H9 (cell line): ENCODE results near the gene OCRL. TPM values are rescaled to one million over a fixed set of nuclear protein-coding genes. Genes with fewer than 3 reads are reported as not detected.

ENCODE experiments used
- DNase-seq: peaks from one replicate; pipeline ENCODE4 v3.0.0-alpha.2; 2017
- H2AFZ ChIP-seq: one replicate; pipeline ENCODE4 v1.6.1; 2013; ENCODE audit warnings: mild to moderate bottlenecking, low read length, control low read depth, moderate library complexity
- H2AK5ac ChIP-seq: 2 replicates; pipeline ENCODE4 v1.6.1; 2013; ENCODE audit warnings: low read length, control low read depth, mixed read lengths; ENCODE audit not compliant: insufficient read length
- H2BK120ac ChIP-seq: one replicate; pipeline ENCODE4 v1.6.1; 2013; ENCODE audit warnings: low read depth, mild to moderate bottlenecking, low read length, control low read depth, inconsistent platforms; ENCODE audit not compliant: poor library complexity, severe bottlenecking
- H2BK12ac ChIP-seq: 2 replicates; pipeline ENCODE4 v1.6.1; 2013; ENCODE audit warnings: low read length, control low read depth, mixed read lengths, low read depth; ENCODE audit not compliant: insufficient read length
- H2BK15ac ChIP-seq: 2 replicates; pipeline ENCODE4 v1.6.1; 2013; ENCODE audit warnings: low read depth, low read length, control low read depth
- H2BK20ac ChIP-seq: one replicate; pipeline ENCODE4 v1.6.1; 2013; ENCODE audit warnings: low read depth, mild to moderate bottlenecking, low read length, control low read depth, inconsistent platforms; ENCODE audit not compliant: poor library complexity, severe bottlenecking
- H2BK5ac ChIP-seq: 2 replicates; pipeline ENCODE4 v1.6.1; 2013; ENCODE audit warnings: low read length, control low read depth, mixed read lengths; ENCODE audit not compliant: insufficient read length
- H3K14ac ChIP-seq: 2 replicates; pipeline ENCODE4 v1.6.1; 2013; ENCODE audit warnings: low read length, control low read depth; ENCODE audit not compliant: insufficient read depth
- H3K18ac ChIP-seq: 2 replicates; pipeline ENCODE4 v1.6.1; 2013; ENCODE audit warnings: low read depth, mild to moderate bottlenecking, mixed read lengths, low read length, control low read depth; ENCODE audit not compliant: insufficient read length
- H3K23ac ChIP-seq: 2 replicates; pipeline ENCODE4 v1.6.1; 2013; ENCODE audit warnings: low read length, control low read depth, mixed read lengths, low read depth; ENCODE audit not compliant: insufficient read length
- H3K23me2 ChIP-seq: 2 replicates; pipeline ENCODE4 v1.6.1; 2013; ENCODE audit warnings: low read depth, mild to moderate bottlenecking, mixed read lengths, low read length, control low read depth; ENCODE audit not compliant: insufficient read length, poor library complexity, severe bottlenecking
- H3K27ac ChIP-seq: 2 replicates; pipeline ENCODE4 v1.5.1; 2013; ENCODE audit warnings: low read length, control low read depth, mixed read lengths, low read depth; ENCODE audit not compliant: insufficient read length
- H3K27me3 ChIP-seq: 2 replicates; pipeline ENCODE4 v1.6.1; 2013; ENCODE audit warnings: low read length, control low read depth, inconsistent platforms; ENCODE audit not compliant: insufficient read depth
- H3K4ac ChIP-seq: 2 replicates; pipeline ENCODE4 v1.6.1; 2013; ENCODE audit warnings: low read depth, mild to moderate bottlenecking, control low read depth, inconsistent platforms, low read length, moderate library complexity
- H3K4me1 ChIP-seq: 2 replicates; pipeline ENCODE4 v1.6.1; 2013; ENCODE audit warnings: low read length, control low read depth, inconsistent platforms; ENCODE audit not compliant: insufficient read depth
- H3K4me2 ChIP-seq: 2 replicates; pipeline ENCODE4 v1.6.1; 2013; ENCODE audit warnings: low read length, control low read depth, mixed read lengths; ENCODE audit not compliant: insufficient read length, insufficient read depth
- H3K56ac ChIP-seq: 2 replicates; pipeline ENCODE4 v1.6.1; 2013; ENCODE audit warnings: low read depth, mild to moderate bottlenecking, mixed read lengths, low read length, control low read depth; ENCODE audit not compliant: insufficient read length
- H3K79me1 ChIP-seq: 2 replicates; pipeline ENCODE4 v1.6.1; 2013; ENCODE audit warnings: low read depth, mild to moderate bottlenecking, moderate library complexity, low read length, control low read depth, inconsistent platforms; ENCODE audit not compliant: insufficient read depth, poor library complexity, severe bottlenecking
- H3K79me2 ChIP-seq: 2 replicates; pipeline ENCODE4 v1.6.1; 2013; ENCODE audit warnings: low read length, control low read depth, inconsistent platforms; ENCODE audit not compliant: insufficient read depth
- H3K9ac ChIP-seq: 2 replicates; pipeline ENCODE4 v1.6.1; 2013; ENCODE audit warnings: low read length, control low read depth, mixed read lengths; ENCODE audit not compliant: insufficient read length; ENCODE audit errors: extremely low read depth
- H3K9me3 ChIP-seq: one replicate; pipeline ENCODE4 v1.6.1; 2013; ENCODE audit warnings: low read depth, low read length, inconsistent platforms; ENCODE audit not compliant: control insufficient read depth
- H3T11ph ChIP-seq: one replicate; pipeline ENCODE4 v1.6.1; 2013; ENCODE audit warnings: mild to moderate bottlenecking, low read length, control low read depth, inconsistent platforms
- H4K20me1 ChIP-seq: one replicate; pipeline ENCODE4 v1.6.1; 2013; ENCODE audit not compliant: control insufficient read depth, insufficient read length, insufficient read depth
- H4K5ac ChIP-seq: 2 replicates; pipeline ENCODE4 v1.6.1; 2013; ENCODE audit warnings: low read depth, mild to moderate bottlenecking, mixed read lengths, low read length, control low read depth; ENCODE audit not compliant: insufficient read length
- H4K8ac ChIP-seq: replicated peaks from 2 replicates; pipeline ENCODE4 v1.6.1; 2013; ENCODE audit warnings: low read length, control low read depth, mixed read lengths, low read depth; ENCODE audit not compliant: insufficient read length
- H4K91ac ChIP-seq: 2 replicates; pipeline ENCODE4 v1.6.1; 2013; ENCODE audit warnings: low read depth, mild to moderate bottlenecking, moderate library complexity, mixed read lengths, low read length, control low read depth; ENCODE audit not compliant: insufficient read length
- H3K27ac Mint-ChIP-seq, 3 experiments: 2 replicates in 2 of 3; 3 replicates in 1 of 3; pipeline ENCODE4 v1.8.0; 2020 to 2021; ENCODE audit warnings: mixed read lengths in 3 of 3, mild to moderate bottlenecking in 1 of 3, moderate library complexity in 1 of 3
- H3K27me3 Mint-ChIP-seq: 2 replicates; pipeline ENCODE4 v1.8.0; 2021; ENCODE audit warnings: low read depth, mild to moderate bottlenecking, moderate library complexity, mixed read lengths
- H3K36me3 Mint-ChIP-seq, 3 experiments: 2 replicates in 2 of 3; 3 replicates in 1 of 3; pipeline ENCODE4 v1.8.0; 2020 to 2021; ENCODE audit warnings: low read depth in 3 of 3, mixed read lengths in 3 of 3; ENCODE audit not compliant: insufficient read depth in 1 of 3
- H3K4me1 Mint-ChIP-seq, 2 experiments: 2 replicates each; pipeline ENCODE4 v1.8.0; 2020; ENCODE audit warnings: mixed read lengths in 2 of 2
- H3K4me3 Mint-ChIP-seq, 2 experiments: 2 replicates in 1 of 2; 3 replicates in 1 of 2; pipeline ENCODE4 v1.8.0; 2020 to 2021; ENCODE audit warnings: mild to moderate bottlenecking in 2 of 2, mixed read lengths in 2 of 2, moderate library complexity in 1 of 2
- H3K9me3 Mint-ChIP-seq, 2 experiments: 2 replicates in 1 of 2; 3 replicates in 1 of 2; pipeline ENCODE4 v1.8.0; 2020; ENCODE audit warnings: mild to moderate bottlenecking in 2 of 2, mixed read lengths in 2 of 2, moderate library complexity in 1 of 2
- WGBS: extraction: QIAGEN DNeasy Blood & Tissue Kit; methylation state at CpG from one replicate; pipeline ENCODE4 v1.1.7; 2013; ENCODE audit warnings: missing lambda C conversion rate, low lambda C conversion rate, mixed read lengths; ENCODE audit not compliant: insufficient read length; ENCODE audit errors: extremely low coverage; 5-methylcytosine and 5-hydroxymethylcytosine counted together
- total RNA-seq: library from RNA; stranded (reverse); gene quantifications from 2 replicates; pipeline ENCODE4 v1.2.1, GENCODE V29; 2021
- TF ChIP-seq, protein P1 (sequence below): fragments of 200-600 bp; sonication (generic); conservative IDR thresholded peaks from 3 replicates; pipeline ENCODE4 v1.8.0; 2021; ENCODE audit warnings: antibody characterized with exemption, mild to moderate bottlenecking

Gene OCRL
- total RNA-seq, 1 experiment from 2014 or later = 31.4 TPM

DNA sequence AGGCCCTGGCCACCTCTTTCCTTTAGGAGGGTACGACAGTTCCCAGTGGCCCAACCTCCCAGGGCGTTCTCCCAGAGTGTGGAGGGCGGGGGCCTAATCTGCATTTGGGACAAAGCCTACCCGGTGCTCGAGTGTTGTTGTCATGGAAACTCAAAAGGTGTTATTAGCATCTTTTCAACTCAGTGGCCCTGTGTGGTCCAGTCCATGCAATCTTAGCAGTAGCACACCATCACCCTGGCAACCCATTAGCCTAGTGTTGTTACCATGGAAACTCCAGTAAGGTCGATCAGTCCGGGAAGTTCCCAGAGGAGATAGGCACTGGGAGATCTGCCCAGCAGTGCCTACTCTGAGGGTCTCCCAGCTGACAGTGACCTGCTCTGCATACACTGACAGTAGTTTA, 94.5 kb downstream of the OCRL start:
- TF ChIP-seq, protein P1, sequence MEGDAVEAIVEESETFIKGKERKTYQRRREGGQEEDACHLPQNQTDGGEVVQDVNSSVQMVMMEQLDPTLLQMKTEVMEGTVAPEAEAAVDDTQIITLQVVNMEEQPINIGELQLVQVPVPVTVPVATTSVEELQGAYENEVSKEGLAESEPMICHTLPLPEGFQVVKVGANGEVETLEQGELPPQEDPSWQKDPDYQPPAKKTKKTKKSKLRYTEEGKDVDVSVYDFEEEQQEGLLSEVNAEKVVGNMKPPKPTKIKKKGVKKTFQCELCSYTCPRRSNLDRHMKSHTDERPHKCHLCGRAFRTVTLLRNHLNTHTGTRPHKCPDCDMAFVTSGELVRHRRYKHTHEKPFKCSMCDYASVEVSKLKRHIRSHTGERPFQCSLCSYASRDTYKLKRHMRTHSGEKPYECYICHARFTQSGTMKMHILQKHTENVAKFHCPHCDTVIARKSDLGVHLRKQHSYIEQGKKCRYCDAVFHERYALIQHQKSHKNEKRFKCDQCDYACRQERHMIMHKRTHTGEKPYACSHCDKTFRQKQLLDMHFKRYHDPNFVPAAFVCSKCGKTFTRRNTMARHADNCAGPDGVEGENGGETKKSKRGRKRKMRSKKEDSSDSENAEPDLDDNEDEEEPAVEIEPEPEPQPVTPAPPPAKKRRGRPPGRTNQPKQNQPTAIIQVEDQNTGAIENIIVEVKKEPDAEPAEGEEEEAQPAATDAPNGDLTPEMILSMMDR = no peak

More for the DNA sequence above, 94.5 kb downstream of the OCRL start:
- Histone ChIP-seq H3K23me2 (no peaks in the 10 kb centered on the region), H4K91ac (no peak overlapping the region), H3K56ac (no peak overlapping the region), H3T11ph (no peak overlapping the region), H2AK5ac (no peak overlapping the region), H2BK12ac (no peak overlapping the region), H3K14ac (no peak overlapping the region), H4K8ac (no peak overlapping the region), H2BK5ac (no peak overlapping the region), H2BK15ac (no peak overlapping the region), H3K27me3 (no peaks in the 10 kb centered on the region), H4K20me1 (no peaks in the 10 kb centered on the region), H3K27ac (no peak overlapping the region), H3K18ac (no peak overlapping the region), H3K4me2 (no peak overlapping the region), H3K4me1 (no peaks in the 10 kb centered on the region), H3K9ac (no peak overlapping the region), H3K79me2 (no peaks in the 10 kb centered on the region), H2BK120ac (no peak overlapping the region), H2BK20ac (no peak overlapping the region), H3K4ac (no peak overlapping the region), H3K79me1 (no peaks in the 10 kb centered on the region), H3K9me3 (peaks cover 5% of the 10 kb centered on the region), H4K5ac (no peak overlapping the region), H2AFZ (no peak overlapping the region), H3K23ac (no peak overlapping the region)
- Mint-ChIP-seq H3K36me3 (no peaks in the 10 kb centered on the region), H3K9me3 (peaks cover 0 to 51% of the 10 kb centered on the region in 2 experiments; a peak in 2 of 5 replicates), H3K4me3 (no peak overlapping the region), H3K27me3 (peaks cover 20% of the 10 kb centered on the region), H3K4me1 (peaks cover 0 to 12% of the 10 kb centered on the region in 2 experiments; a peak in 3 of 4 replicates), H3K27ac (peak overlapping the region in 1 of 3 experiments; percentile 79; a peak in 1 of 7 replicates)
- DNase-seq = no peak
- WGBS = no CpG with 5 or more reads among the region's 7 CpGs
